ENCODE data around the gene CTNNB1.

CTNNB1 gene

DNA sequence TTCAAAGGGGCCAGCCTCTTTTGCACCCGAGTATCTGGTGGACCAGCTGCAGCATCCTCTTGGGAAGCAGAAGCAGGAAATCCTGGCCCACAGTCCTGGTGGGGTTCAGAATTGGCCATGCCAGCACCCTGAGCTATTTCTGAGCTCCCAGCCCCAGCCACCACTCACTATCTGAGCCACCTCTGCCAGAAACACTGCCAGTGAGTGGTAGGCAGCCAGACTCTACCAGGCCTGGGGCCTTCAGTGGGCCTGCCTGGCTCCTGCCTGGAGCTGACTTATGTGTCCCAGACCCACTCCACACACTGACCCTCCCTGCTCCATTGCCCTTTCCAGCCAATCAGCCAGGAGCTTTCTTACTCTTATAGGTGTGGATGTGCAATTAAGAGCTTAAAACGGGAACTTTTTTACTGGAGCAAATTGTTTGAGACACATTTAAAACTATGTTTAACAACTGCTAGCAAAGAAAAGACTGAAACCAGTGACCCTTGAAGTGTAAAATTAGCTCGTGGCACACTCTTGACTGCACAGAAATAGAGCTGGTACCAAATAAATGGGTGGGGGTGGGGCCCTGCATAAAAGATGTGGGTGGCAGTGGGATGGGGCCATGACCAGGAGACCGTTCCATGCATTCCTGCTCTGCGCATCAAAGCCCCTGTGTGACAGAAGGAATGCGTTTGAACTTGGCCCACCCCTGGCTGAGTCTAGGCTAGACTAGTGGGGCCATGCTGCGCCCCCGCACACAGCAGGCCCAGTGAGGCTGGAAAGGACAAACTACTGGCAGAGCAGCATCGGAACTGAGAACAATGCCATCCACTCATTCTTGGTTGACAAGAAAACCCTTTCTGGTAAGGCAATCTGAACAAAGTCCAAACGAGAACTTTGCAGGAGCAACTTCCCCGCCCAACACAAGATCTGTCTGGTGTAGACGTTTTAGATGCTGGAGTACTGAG is 48.0 kb downstream of the CTNNB1 start:
- no CpG with 5 or more reads among the region's 12 CpGs for WGBS (ENCODE audit: extremely low coverage, insufficient coverage, insufficient read length)
- H3K79me2 ChIP-seq (ENCODE audit: control insufficient read depth, insufficient read depth, low read length, poor library complexity): no peaks in the 10 kb centered on the region
- no peak for DNase-seq
- H3K14ac ChIP-seq (ENCODE audit: low read length): no peak overlapping the region
- H3K36me3 ChIP-seq (ENCODE audit: control insufficient read depth in 1 of 2, insufficient read depth in 2 of 2, low read length in 2 of 2): peaks cover 2 to 21% of the 10 kb centered on the region in 2 experiments
- H2AFZ ChIP-seq (ENCODE audit: insufficient read depth, low read length, poor library complexity): no peak overlapping the region
- H3K9me3 ChIP-seq (ENCODE audit: insufficient read depth, low read depth, low read length): no peaks in the 10 kb centered on the region
- H3K18ac ChIP-seq (ENCODE audit: low read length): no peak overlapping the region
- no peak overlapping the region for H2AK5ac ChIP-seq (ENCODE audit: low read length)
- no peak overlapping the region for H3K4me3 ChIP-seq (ENCODE audit: low read depth, low read length)
- H3K4me1 ChIP-seq (ENCODE audit: control insufficient read depth in 1 of 2, insufficient read depth in 2 of 2, low read length in 2 of 2): peaks cover 0 to 5% of the 10 kb centered on the region in 2 experiments
- peaks cover 2% of the 10 kb centered on the region for H3K79me1 ChIP-seq (ENCODE audit: low read length)
- H4K12ac ChIP-seq (ENCODE audit: low read depth, low read length): peak overlapping the region; percentile 7
- H3K27me3 ChIP-seq (ENCODE audit: insufficient read depth, low read length): no peaks in the 10 kb centered on the region
- H4K91ac ChIP-seq (ENCODE audit: low read depth, low read length): no peak overlapping the region
- no peak overlapping the region for H3K23ac ChIP-seq (ENCODE audit: low read length)
- no peak overlapping the region for H2BK5ac ChIP-seq (ENCODE audit: low read depth, low read length, poor library complexity)
- no peak overlapping the region for H2BK12ac ChIP-seq (ENCODE audit: low read length)
- no peak overlapping the region for H3K27ac ChIP-seq (ENCODE audit: low read depth, low read length)
- no peak overlapping the region for H3K4ac ChIP-seq (ENCODE audit: low read depth, low read length)
- no peak overlapping the region for H3K9ac ChIP-seq (ENCODE audit: low read length)
- H2BK120ac ChIP-seq (ENCODE audit: insufficient read depth, low read length, poor library complexity): no peak overlapping the region
- H3K4me2 ChIP-seq (ENCODE audit: low read length): no peak overlapping the region
- no peak overlapping the region for H4K8ac ChIP-seq (ENCODE audit: low read depth, low read length)

DNA sequence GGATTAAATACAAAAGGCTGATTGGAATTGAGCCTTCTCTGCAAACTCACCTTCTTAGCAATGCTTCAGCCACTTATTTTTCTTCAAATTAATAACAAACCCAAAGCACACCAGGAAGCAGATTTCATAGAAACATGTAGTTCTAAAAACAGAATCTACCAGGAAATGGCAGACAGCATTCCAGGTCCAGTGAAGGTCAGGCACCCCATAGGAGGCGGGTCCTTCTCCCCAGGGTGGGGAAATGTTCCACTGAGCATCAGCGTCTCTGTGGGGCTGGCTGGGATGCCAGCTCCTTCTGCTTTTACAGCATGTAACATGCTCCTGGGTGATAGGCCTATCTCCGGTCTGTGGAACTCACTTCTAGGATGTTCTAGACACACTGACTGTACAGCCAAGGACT is 49.2 kb downstream of the CTNNB1 start:
- no peak overlapping the region for H4K12ac ChIP-seq (ENCODE audit: low read depth, low read length)
- H3K4me3 ChIP-seq (ENCODE audit: low read depth, low read length): no peak overlapping the region
- no peak overlapping the region for H2BK120ac ChIP-seq (ENCODE audit: insufficient read depth, low read length, poor library complexity)
- no peak overlapping the region for H3K9ac ChIP-seq (ENCODE audit: low read length)
- DNase-seq: no peak
- H2AK5ac ChIP-seq (ENCODE audit: low read length): no peak overlapping the region
- H4K8ac ChIP-seq (ENCODE audit: low read depth, low read length): no peak overlapping the region
- no peak overlapping the region for H2BK12ac ChIP-seq (ENCODE audit: low read length)
- no peaks in the 10 kb centered on the region for H3K9me3 ChIP-seq (ENCODE audit: insufficient read depth, low read depth, low read length)
- no peak overlapping the region for H3K18ac ChIP-seq (ENCODE audit: low read length)
- H3K4me1 ChIP-seq (ENCODE audit: control insufficient read depth in 1 of 2, insufficient read depth in 2 of 2, low read length in 2 of 2): peaks cover 0 to 5% of the 10 kb centered on the region in 2 experiments
- no peak overlapping the region for H3K14ac ChIP-seq (ENCODE audit: low read length)
- no peaks in the 10 kb centered on the region for H3K79me2 ChIP-seq (ENCODE audit: control insufficient read depth, insufficient read depth, low read length, poor library complexity)
- H3K27me3 ChIP-seq (ENCODE audit: insufficient read depth, low read length): no peaks in the 10 kb centered on the region
- H3K27ac ChIP-seq (ENCODE audit: low read depth, low read length): no peak overlapping the region
- H3K4ac ChIP-seq (ENCODE audit: low read depth, low read length): no peak overlapping the region
- no peak overlapping the region for H3K23ac ChIP-seq (ENCODE audit: low read length)
- H2AFZ ChIP-seq (ENCODE audit: insufficient read depth, low read length, poor library complexity): no peak overlapping the region
- no peak overlapping the region for H4K91ac ChIP-seq (ENCODE audit: low read depth, low read length)
- peaks cover 1 to 16% of the 10 kb centered on the region in 2 experiments for H3K36me3 ChIP-seq (ENCODE audit: control insufficient read depth in 1 of 2, insufficient read depth in 2 of 2, low read length in 2 of 2)
- no peak overlapping the region for H3K4me2 ChIP-seq (ENCODE audit: low read length)
- WGBS (ENCODE audit: extremely low coverage, insufficient coverage, insufficient read length): no CpG with 5 or more reads among the region's 3 CpGs
- peaks cover 2% of the 10 kb centered on the region for H3K79me1 ChIP-seq (ENCODE audit: low read length)
- H2BK5ac ChIP-seq (ENCODE audit: low read depth, low read length, poor library complexity): no peak overlapping the region

DNA sequence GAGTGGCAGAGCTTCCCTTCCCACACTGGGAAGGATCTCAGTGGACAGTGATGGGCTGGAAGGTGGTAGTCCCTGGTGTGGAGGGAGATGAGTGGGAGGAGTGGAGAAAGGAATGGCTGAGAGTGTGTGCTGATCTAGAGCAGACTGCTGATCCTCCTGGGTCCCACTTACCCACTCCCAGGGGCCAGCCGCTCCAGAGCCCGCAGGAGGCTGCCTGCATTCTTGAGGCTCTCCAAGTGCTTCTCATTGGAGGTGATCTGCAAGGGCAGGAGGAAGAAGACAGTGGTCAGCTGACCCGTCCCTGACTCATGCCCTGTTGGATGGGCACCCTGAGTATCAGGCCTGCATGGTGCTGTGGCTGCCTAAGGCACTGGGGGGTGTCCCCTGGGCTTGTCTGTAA is 50.0 kb downstream of the CTNNB1 start:
- Histone ChIP-seq H2AFZ (ENCODE audit: insufficient read depth, low read length, poor library complexity) (no peak overlapping the region), H3K9me3 (ENCODE audit: insufficient read depth, low read depth, low read length) (no peaks in the 10 kb centered on the region), H3K36me3 (ENCODE audit: control insufficient read depth in 1 of 2, insufficient read depth in 2 of 2, low read length in 2 of 2) (peaks cover 0 to 13% of the 10 kb centered on the region in 2 experiments), H3K4me2 (ENCODE audit: low read length) (no peak overlapping the region), H3K27ac (ENCODE audit: low read depth, low read length) (no peak overlapping the region), H4K8ac (ENCODE audit: low read depth, low read length) (no peak overlapping the region), H2AK5ac (ENCODE audit: low read length) (no peak overlapping the region), H3K79me2 (ENCODE audit: control insufficient read depth, insufficient read depth, low read length, poor library complexity) (no peaks in the 10 kb centered on the region), H3K27me3 (ENCODE audit: insufficient read depth, low read length) (no peaks in the 10 kb centered on the region), H3K14ac (ENCODE audit: low read length) (no peak overlapping the region), H3K18ac (ENCODE audit: low read length) (no peak overlapping the region), H4K91ac (ENCODE audit: low read depth, low read length) (no peak overlapping the region), H2BK12ac (ENCODE audit: low read length) (no peak overlapping the region), H2BK5ac (ENCODE audit: low read depth, low read length, poor library complexity) (no peak overlapping the region), H3K79me1 (ENCODE audit: low read length) (peaks cover 2% of the 10 kb centered on the region), H4K12ac (ENCODE audit: low read depth, low read length) (no peak overlapping the region), H3K4ac (ENCODE audit: low read depth, low read length) (no peak overlapping the region), H3K4me3 (ENCODE audit: low read depth, low read length) (no peak overlapping the region), H3K23ac (ENCODE audit: low read length) (no peak overlapping the region), H3K4me1 (ENCODE audit: control insufficient read depth in 1 of 2, insufficient read depth in 2 of 2, low read length in 2 of 2) (peaks cover 0 to 5% of the 10 kb centered on the region in 2 experiments), H3K9ac (ENCODE audit: low read length) (no peak overlapping the region), H2BK120ac (ENCODE audit: insufficient read depth, low read length, poor library complexity) (no peak overlapping the region)
- no CpG with 5 or more reads among the region's 3 CpGs for WGBS (ENCODE audit: extremely low coverage, insufficient coverage, insufficient read length)
- DNase-seq: no peak

DNA sequence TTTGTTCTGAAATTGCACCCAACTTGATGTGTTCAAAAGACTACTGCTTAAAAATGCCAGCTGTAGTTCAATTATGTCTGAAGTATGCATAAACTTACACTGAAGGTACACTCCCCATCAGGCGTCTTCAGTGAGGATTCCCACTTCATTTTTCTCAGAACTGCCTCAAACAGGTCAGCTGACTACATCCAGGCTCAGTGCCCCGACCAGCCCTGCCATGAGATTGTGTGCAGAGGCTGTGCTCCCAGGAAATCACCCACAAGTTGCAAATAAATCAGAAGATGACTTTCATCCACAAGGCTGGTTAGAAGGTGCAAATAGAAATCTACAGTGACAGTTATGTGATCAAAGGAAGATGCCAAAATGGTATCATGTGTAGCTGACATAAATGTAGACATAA is 51.5 kb downstream of the CTNNB1 start:
- DNase-seq: no peak
- no CpG with 5 or more reads among the region's 2 CpGs for WGBS (ENCODE audit: extremely low coverage, insufficient coverage, insufficient read length)
- H2BK5ac ChIP-seq (ENCODE audit: low read depth, low read length, poor library complexity): no peak overlapping the region
- no peak overlapping the region for H4K8ac ChIP-seq (ENCODE audit: low read depth, low read length)
- no peak overlapping the region for H4K91ac ChIP-seq (ENCODE audit: low read depth, low read length)
- no peak overlapping the region for H2AK5ac ChIP-seq (ENCODE audit: low read length)
- no peak overlapping the region for H2BK12ac ChIP-seq (ENCODE audit: low read length)
- no peaks in the 10 kb centered on the region for H3K27me3 ChIP-seq (ENCODE audit: insufficient read depth, low read length)
- peaks cover 0 to 3% of the 10 kb centered on the region in 2 experiments for H3K4me1 ChIP-seq (ENCODE audit: control insufficient read depth in 1 of 2, insufficient read depth in 2 of 2, low read length in 2 of 2)
- no peak overlapping the region for H2AFZ ChIP-seq (ENCODE audit: insufficient read depth, low read length, poor library complexity)
- no peak overlapping the region for H3K27ac ChIP-seq (ENCODE audit: low read depth, low read length)
- H3K9ac ChIP-seq (ENCODE audit: low read length): no peak overlapping the region
- H3K4ac ChIP-seq (ENCODE audit: low read depth, low read length): no peak overlapping the region
- H3K18ac ChIP-seq (ENCODE audit: low read length): no peak overlapping the region
- no peak overlapping the region for H4K12ac ChIP-seq (ENCODE audit: low read depth, low read length)
- no peak overlapping the region for H3K14ac ChIP-seq (ENCODE audit: low read length)
- H3K9me3 ChIP-seq (ENCODE audit: insufficient read depth, low read depth, low read length): no peaks in the 10 kb centered on the region
- peaks cover 0 to 4% of the 10 kb centered on the region in 2 experiments for H3K36me3 ChIP-seq (ENCODE audit: control insufficient read depth in 1 of 2, insufficient read depth in 2 of 2, low read length in 2 of 2)
- H3K79me1 ChIP-seq (ENCODE audit: low read length): no peaks in the 10 kb centered on the region
- no peak overlapping the region for H2BK120ac ChIP-seq (ENCODE audit: insufficient read depth, low read length, poor library complexity)
- no peaks in the 10 kb centered on the region for H3K79me2 ChIP-seq (ENCODE audit: control insufficient read depth, insufficient read depth, low read length, poor library complexity)
- H3K23ac ChIP-seq (ENCODE audit: low read length): no peak overlapping the region
- H3K4me3 ChIP-seq (ENCODE audit: low read depth, low read length): no peak overlapping the region
- no peak overlapping the region for H3K4me2 ChIP-seq (ENCODE audit: low read length)
